ENCODE results near the gene SIGLEC12. TPM values are rescaled to one million over a fixed set of nuclear protein-coding genes. Genes with fewer than 3 reads are reported as not detected.

Gene SIGLEC12
- total RNA-seq, 1 donor from 2014 or later, result not detected

GRCh38 chr19:51542699-51543098 is 41.1 kb upstream of the SIGLEC12 start:
- Mint-ChIP-seq H3K36me3 (ENCODE audit: unreplicated experiment) (no peaks in the 10 kb centered on the region), H3K4me1 (ENCODE audit: unreplicated experiment) (no peaks in the 10 kb centered on the region)
- no peak for TF ChIP-seq CTCF (IDR thresholded peaks at IDR 0.05)

DNA sequence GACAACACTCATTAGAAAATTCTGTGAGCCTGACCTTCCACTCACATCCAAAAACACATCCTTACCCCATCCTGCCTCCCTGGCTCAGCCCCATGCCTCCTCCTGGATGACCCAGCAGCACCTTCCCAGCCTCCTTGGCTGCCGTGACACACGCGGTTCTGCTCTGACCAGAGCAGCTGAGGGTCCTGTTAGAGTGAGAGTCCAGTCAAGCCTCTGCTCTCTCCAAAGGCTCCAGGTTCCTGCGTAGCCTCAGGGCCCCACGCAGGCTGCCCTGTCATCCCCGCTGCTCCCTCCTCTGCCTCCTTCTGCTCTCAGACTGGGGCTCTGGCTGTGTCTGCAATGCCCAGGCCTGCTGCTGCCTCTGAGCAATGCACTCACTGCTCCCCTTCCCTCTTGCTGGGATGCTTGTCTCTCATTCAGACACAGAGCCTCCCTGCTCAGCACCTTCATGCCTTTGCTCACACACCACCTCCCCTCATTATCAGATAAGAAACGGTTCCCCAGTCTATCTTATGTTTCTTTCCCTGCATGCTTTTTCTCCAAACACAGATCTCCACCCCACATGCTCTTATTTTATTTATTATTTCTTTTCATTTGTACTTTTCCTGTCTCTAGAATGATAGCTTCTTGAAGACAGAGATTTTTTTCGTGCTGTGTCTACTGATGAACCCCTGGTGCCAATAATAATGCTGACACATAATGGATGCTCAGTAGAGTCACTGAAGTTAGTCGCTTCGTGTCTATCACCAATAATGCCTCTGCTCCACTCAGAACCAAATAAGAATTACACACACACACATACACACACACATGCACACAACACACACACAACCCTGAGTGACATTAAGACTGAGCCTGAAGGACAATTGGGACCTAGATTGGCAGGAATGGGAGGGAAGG is 40.1 kb upstream of the SIGLEC12 start:
- H3K4me1 Mint-ChIP-seq (ENCODE audit: unreplicated experiment), result no peaks in the 10 kb centered on the region
- TF ChIP-seq CTCF (IDR thresholded peaks at IDR 0.05), result no peak
- no peaks in the 10 kb centered on the region for H3K27me3 Mint-ChIP-seq (ENCODE audit: unreplicated experiment)
- H3K27ac Mint-ChIP-seq (ENCODE audit: unreplicated experiment), result no peak overlapping the region
- no peak overlapping the region for H3K4me3 Mint-ChIP-seq (ENCODE audit: unreplicated experiment)
- no peaks in the 10 kb centered on the region for H3K36me3 Mint-ChIP-seq (ENCODE audit: unreplicated experiment)
- H3K9me3 Mint-ChIP-seq (ENCODE audit: unreplicated experiment), result peaks cover 6% of the 10 kb centered on the region
- DNase-seq (ENCODE audit: extremely low spot score, unreplicated experiment), result no peak

More at GRCh38 chr19:51542699-51543098, 41.1 kb upstream of the SIGLEC12 start:
- Mint-ChIP-seq H3K9me3 (ENCODE audit: unreplicated experiment) (peaks cover 8% of the 10 kb centered on the region), H3K27ac (ENCODE audit: unreplicated experiment) (no peak overlapping the region), H3K4me3 (ENCODE audit: unreplicated experiment) (no peak overlapping the region), H3K27me3 (ENCODE audit: unreplicated experiment) (no peaks in the 10 kb centered on the region)
- DNase-seq (ENCODE audit: extremely low spot score, unreplicated experiment), result no peak

DNA sequence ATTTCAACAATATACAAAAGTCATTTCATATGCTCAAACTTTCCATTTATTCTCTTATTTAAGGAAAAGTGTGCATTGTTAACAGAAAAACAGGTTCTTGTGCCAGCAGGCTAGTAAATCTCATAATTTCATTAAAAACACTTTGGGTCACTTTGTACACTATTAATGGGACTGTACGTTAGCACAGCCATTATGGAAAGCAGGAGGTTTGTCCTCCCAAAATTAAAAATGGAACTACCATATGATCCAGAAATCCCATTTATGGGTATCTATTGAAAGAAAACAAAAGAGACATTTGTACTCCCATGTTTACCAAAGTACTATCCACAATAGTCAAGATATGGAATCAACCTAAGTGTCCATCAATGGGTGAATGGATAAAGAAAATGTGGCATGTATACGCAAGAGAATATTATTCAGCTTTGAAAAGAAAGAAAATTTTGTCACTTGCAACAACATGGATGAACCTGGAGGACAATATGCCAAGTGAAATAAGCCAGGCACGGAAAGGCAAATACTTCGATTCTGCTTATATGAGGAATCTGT is 38.3 kb upstream of the SIGLEC12 start:
- TF ChIP-seq CTCF (IDR thresholded peaks at IDR 0.05), result no peak
- H3K27me3 Mint-ChIP-seq (ENCODE audit: unreplicated experiment), result no peaks in the 10 kb centered on the region
- H3K4me3 Mint-ChIP-seq (ENCODE audit: unreplicated experiment), result no peak overlapping the region
- no peak overlapping the region for H3K27ac Mint-ChIP-seq (ENCODE audit: unreplicated experiment)
- DNase-seq (ENCODE audit: extremely low spot score, unreplicated experiment), result no peak
- H3K9me3 Mint-ChIP-seq (ENCODE audit: unreplicated experiment), result peaks cover 15% of the 10 kb centered on the region
- no peaks in the 10 kb centered on the region for H3K4me1 Mint-ChIP-seq (ENCODE audit: unreplicated experiment)
- no peaks in the 10 kb centered on the region for H3K36me3 Mint-ChIP-seq (ENCODE audit: unreplicated experiment)

DNA sequence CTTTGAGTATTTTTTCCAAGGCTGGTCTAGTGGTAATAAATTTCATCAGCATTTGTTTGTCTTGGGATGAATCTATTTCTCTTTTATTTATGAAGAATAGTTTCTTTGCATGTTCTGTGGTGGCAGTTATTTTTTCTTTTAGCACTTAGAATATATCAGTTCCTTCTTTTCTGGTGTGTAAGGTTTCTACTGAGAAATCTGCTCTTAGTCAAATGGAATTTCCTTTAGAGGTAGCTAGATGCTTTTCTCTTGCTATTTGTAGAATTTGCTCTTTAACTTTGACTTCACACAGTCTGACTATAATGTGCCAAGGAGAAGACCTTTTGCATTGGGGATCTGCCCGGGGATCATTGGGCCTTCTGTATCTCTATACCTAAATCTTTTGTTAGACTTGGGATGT is 33.9 kb upstream of the SIGLEC12 start:
- no peaks in the 10 kb centered on the region for H3K36me3 Mint-ChIP-seq (ENCODE audit: unreplicated experiment)
- H3K4me3 Mint-ChIP-seq (ENCODE audit: unreplicated experiment), result no peak overlapping the region
- no peak for TF ChIP-seq CTCF (IDR thresholded peaks at IDR 0.05)
- DNase-seq (ENCODE audit: extremely low spot score, unreplicated experiment), result no peak
- H3K27ac Mint-ChIP-seq (ENCODE audit: unreplicated experiment), result no peak overlapping the region
- H3K27me3 Mint-ChIP-seq (ENCODE audit: unreplicated experiment), result no peaks in the 10 kb centered on the region
- H3K4me1 Mint-ChIP-seq (ENCODE audit: unreplicated experiment), result no peaks in the 10 kb centered on the region
- H3K9me3 Mint-ChIP-seq (ENCODE audit: unreplicated experiment), result peaks cover 9% of the 10 kb centered on the region
